Colonic mucosa (tissue), 4 donors: ENCODE results near the gene SCUBE1. TPM values are rescaled to one million over a fixed set of nuclear protein-coding genes. Genes with fewer than 3 reads are reported as not detected.

Source experiments
- DNase-seq: peaks from one replicate; pipeline ENCODE4 v3.0.0-alpha.2; 2020
- H3K27ac ChIP-seq: fragments of 200-600 bp; one replicate; pipeline ENCODE4 v1.8.0; 2021
- H3K27me3 ChIP-seq: fragments of 200-600 bp; one replicate; pipeline ENCODE4 v1.8.0; 2021
- H3K36me3 ChIP-seq: fragments of 200-600 bp; one replicate; pipeline ENCODE4 v1.8.0; 2021
- H3K4me1 ChIP-seq: fragments of 200-600 bp; one replicate; pipeline ENCODE4 v1.8.0; 2021; ENCODE audit warnings: mild to moderate bottlenecking
- H3K4me3 ChIP-seq: fragments of 200-600 bp; one replicate; pipeline ENCODE4 v1.8.0; 2021
- H3K9ac ChIP-seq, 2 donors: one replicate each; pipeline ENCODE4 v1.7.0; 2013; ENCODE audit warnings: control low read depth in 2 of 2, low read depth in 2 of 2, low read length in 2 of 2
- H3K9me3 ChIP-seq: fragments of 200-600 bp; one replicate; pipeline ENCODE4 v1.8.0; 2021
- CTCF ChIP-seq: fragments of 200-600 bp; IDR thresholded peaks from one replicate; pipeline ENCODE4 v1.8.0; 2022; ENCODE audit warnings: antibody characterized with exemption, mild to moderate bottlenecking
- intact Hi-C: fragments of 100-400 bp; cut with DNase I; formaldehyde crosslinking; loops from one replicate; pipeline ENCODE4 v1.14.1; 2022
- total RNA-seq, 2 donors: library from RNA; stranded (reverse); fragmentation: NEBNext Ultra II Directional in 1 of 2; extraction: Animal tissue kit (Norgen Biotek cat#: 25700) in 1 of 2; gene quantifications; one replicate each; pipeline ENCODE4 v1.2.1, GENCODE V29; 2021
- donor health status: healthy.
- donor health status: DM: no; HTN: no; CAD: no.
- donor health status: DM: no; HTN: no; CAD: no.

The SCUBE1 gene
- total RNA-seq, 2 donors from 2014 or later: 1.7 to 5.6 TPM

DNA sequence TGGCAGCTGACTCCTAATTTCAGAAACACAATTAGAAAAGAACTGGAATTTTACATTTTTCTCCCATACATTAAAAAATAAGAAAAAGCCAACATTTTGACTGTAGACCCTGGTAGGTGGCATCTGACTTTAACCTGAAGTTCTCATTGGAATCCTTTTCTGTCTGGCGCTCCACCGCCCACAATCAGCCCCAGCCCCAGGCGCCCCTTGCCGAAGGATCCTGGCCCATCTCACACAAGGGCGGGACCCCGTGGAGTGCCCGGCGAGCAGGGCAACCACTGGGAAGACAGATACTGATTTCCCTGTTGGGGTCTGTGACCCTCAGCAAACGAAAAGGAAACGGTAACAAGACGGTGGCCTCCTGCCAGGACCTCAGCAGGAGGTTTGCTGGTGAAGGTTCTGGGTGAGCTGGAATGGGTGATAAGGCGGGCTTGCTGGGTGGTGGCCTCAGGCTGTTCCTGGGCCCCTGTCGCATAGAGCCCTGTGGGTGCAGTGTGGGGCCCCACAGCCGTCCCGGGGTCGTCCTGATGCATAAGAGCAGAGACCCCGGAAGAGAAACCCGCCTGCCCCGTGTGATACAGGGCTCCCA is 176.1 kb downstream of the SCUBE1 start:
- Histone ChIP-seq H3K27ac (no peak overlapping the region), H3K4me3 (no peak overlapping the region), H3K9me3 (no peaks in the 10 kb centered on the region), H3K9ac (no peak overlapping the region), H3K4me1 (no peaks in the 10 kb centered on the region), H3K36me3 (no peaks in the 10 kb centered on the region), H3K27me3 (no peaks in the 10 kb centered on the region)
- intact Hi-C loops: no loop called here
- no peak for TF ChIP-seq CTCF
- DNase-seq: no peak

DNA sequence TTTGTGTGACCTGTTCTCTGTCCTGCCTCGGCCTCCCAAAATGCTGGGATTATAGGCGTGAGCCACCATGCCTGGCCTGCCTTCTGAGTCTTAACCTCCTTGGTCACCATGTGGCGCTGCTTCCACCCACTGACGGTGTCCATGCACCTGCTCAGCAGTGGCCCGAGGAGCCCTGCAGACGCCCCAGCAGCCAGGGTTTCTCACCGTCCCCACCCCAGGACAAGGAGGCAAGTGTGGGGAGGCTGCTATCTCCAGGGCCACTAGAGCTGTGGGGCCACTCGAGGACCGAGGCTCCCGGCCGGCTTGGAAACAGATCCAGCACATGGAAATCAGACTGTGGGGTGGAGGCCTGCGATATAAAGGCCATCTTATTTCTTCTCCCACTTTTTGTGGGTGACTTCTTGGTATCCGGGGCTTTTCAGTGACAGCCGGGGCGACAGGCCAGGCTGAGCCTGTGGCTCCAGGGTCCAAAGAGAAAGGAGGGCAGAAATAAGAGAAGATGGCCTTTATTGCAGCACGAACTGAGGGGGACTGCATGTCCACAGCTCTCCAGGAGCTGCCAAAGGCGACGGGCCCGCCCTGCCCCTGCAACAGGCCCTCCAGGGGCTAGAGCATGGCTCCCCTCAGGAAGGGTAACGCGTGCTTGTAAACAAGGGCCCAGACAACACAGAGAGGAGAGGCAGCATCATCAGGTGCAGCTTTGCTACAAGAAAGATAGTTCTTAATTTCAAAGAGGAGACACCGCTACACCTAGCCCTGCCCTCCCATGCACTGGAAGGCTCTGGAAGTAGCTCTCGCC is 176.8 kb downstream of the SCUBE1 start:
- no peak overlapping the region for H3K4me3 ChIP-seq
- H3K27ac ChIP-seq: no peak overlapping the region
- no peaks in the 10 kb centered on the region for H3K36me3 ChIP-seq
- H3K9ac ChIP-seq: no peak overlapping the region
- TF ChIP-seq CTCF: no peak
- intact Hi-C loops: no loop called here
- DNase-seq: no peak
- no peaks in the 10 kb centered on the region for H3K27me3 ChIP-seq
- no peaks in the 10 kb centered on the region for H3K4me1 ChIP-seq
- no peaks in the 10 kb centered on the region for H3K9me3 ChIP-seq

DNA sequence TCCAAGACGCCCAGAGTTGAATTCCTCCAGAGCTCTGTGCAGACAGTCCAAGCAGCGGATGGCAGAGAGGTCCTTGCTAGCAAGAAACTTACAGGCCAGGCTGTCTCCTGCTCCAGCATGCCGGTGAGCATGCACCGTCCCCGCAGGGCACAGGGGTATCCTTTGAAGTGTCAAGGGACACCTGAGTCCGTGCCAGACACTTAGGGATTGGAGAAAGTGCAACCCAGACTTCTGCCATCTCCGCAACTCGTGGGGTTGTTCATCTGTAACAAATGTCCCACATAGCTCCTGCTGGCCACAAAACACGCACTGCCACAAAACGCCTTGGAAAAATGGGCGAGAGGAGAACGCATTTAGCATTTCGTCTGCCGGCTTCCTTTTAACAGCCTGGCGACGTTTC is 178.5 kb downstream of the SCUBE1 start:
- Histone ChIP-seq H3K27ac (no peak overlapping the region), H3K36me3 (no peaks in the 10 kb centered on the region), H3K9ac (no peak overlapping the region), H3K27me3 (no peaks in the 10 kb centered on the region), H3K4me3 (no peak overlapping the region), H3K4me1 (peaks cover under 1% of the 10 kb centered on the region), H3K9me3 (no peaks in the 10 kb centered on the region)
- DNase-seq: no peak
- intact Hi-C loops: no loop called here
- no peak for TF ChIP-seq CTCF

GRCh38 chr22:43163241-43163795 is 179.9 kb downstream of the SCUBE1 start:
- H3K4me1 ChIP-seq: peaks cover 11% of the 10 kb centered on the region
- no peaks in the 10 kb centered on the region for H3K9me3 ChIP-seq
- H3K27me3 ChIP-seq: no peaks in the 10 kb centered on the region
- no peaks in the 10 kb centered on the region for H3K36me3 ChIP-seq
- DNase-seq: no peak
- no peak overlapping the region for H3K4me3 ChIP-seq
- H3K9ac ChIP-seq: peak overlapping the region in 1 of 2 donors; percentile 58
- no peak for TF ChIP-seq CTCF
- H3K27ac ChIP-seq: no peak overlapping the region
- intact Hi-C loops: no loop called here

- Histone ChIP-seq H3K4me3 (no peak overlapping the region), H3K9ac (no peak overlapping the region), H3K4me1 (peaks cover 11% of the 10 kb centered on the region), H3K9me3 (no peaks in the 10 kb centered on the region), H3K36me3 (no peaks in the 10 kb centered on the region), H3K27me3 (no peaks in the 10 kb centered on the region), H3K27ac (no peak overlapping the region)
- DNase-seq: peak; percentile 22
- no peak for TF ChIP-seq CTCF
- intact Hi-C loops: no loop called here
These were observed 180.6 kb downstream of the SCUBE1 start for GRCh38 chr22:43162412-43163150.
